H1 (cell line): ENCODE results near the gene KRT3.

Experiments
- CBX5 ChIP-seq: fragments of 300-800, 300-1000 bp; sonication (generic); IDR thresholded peaks from 2 replicates; pipeline ENCODE4 v1.7.1; 2016; ENCODE audit warnings: antibody characterized with exemption, low read length, low read depth
- EGR1 ChIP-seq: IDR thresholded peaks from 2 replicates; pipeline ENCODE4 v1.6.1; 2011; ENCODE audit warnings: low read depth, low read length, borderline replicate concordance
- EP300 ChIP-seq, 2 experiments: IDR thresholded peaks; 1 replicate in 1 of 2; 2 replicates in 1 of 2; pipeline ENCODE4 v1.6.1; 2011 to 2012; ENCODE audit warnings: low read depth in 2 of 2, low read length in 2 of 2, mild to moderate bottlenecking in 2 of 2, borderline replicate concordance in 1 of 2, inconsistent platforms in 1 of 2, moderate library complexity in 1 of 2
- EZH2 ChIP-seq: fragments of 200-600 bp; sonication (generic); IDR thresholded peaks from 2 replicates; pipeline ENCODE4 v1.7.1; 2012; ENCODE audit warnings: low read depth, mild to moderate bottlenecking, moderate library complexity, low read length, inconsistent platforms; ENCODE audit not compliant: severe bottlenecking
- JUN ChIP-seq: IDR thresholded peaks from 2 replicates; pipeline ENCODE4 v1.6.1; 2011; ENCODE audit warnings: low read depth, mild to moderate bottlenecking, improper control_type of control experiment, low read length
- POLR2AphosphoS5 ChIP-seq: IDR thresholded peaks from 2 replicates; pipeline ENCODE4 v1.6.1; 2011; ENCODE audit warnings: low read depth, low read length
- RNF2 ChIP-seq: fragments of 200-900, 300-1000 bp; sonication (generic); IDR thresholded peaks from 2 replicates; pipeline ENCODE4 v1.7.1; 2016; ENCODE audit warnings: borderline replicate concordance, low read depth, mild to moderate bottlenecking, antibody characterized with exemption, low read length; ENCODE audit not compliant: poor library complexity, severe bottlenecking; ENCODE audit errors: missing control alignments
- SIN3A ChIP-seq, 2 experiments: IDR thresholded peaks in 1 of 2; conservative IDR thresholded peaks in 1 of 2; 2 replicates each; pipeline ENCODE4 v1.6.1; 2011 to 2012; ENCODE audit warnings: low read length in 2 of 2, improper control_type of control experiment in 1 of 2, low read depth in 1 of 2, mild to moderate bottlenecking in 1 of 2
- SIX5 ChIP-seq: IDR thresholded peaks from 2 replicates; pipeline ENCODE4 v1.6.1; 2011; ENCODE audit warnings: mild to moderate bottlenecking, low read depth, low read length
- TAF1 ChIP-seq: IDR thresholded peaks from 2 replicates; pipeline ENCODE4 v1.6.1; 2011; ENCODE audit warnings: mild to moderate bottlenecking, low read depth, low read length
- TBP ChIP-seq: IDR thresholded peaks from 2 replicates; pipeline ENCODE4 v1.6.1; 2011; ENCODE audit warnings: low read depth, low read length, improper control_type of control experiment
- TF ChIP-seq, protein P1 (sequence below), 3 experiments: IDR thresholded peaks; 1 replicate in 2 of 3; 2 replicates in 1 of 3; pipeline versions ENCODE4 v1.5.1 to v1.6.1; 2011; ENCODE audit warnings: low read length in 3 of 3, mild to moderate bottlenecking in 3 of 3, inconsistent platforms in 2 of 3, low read depth in 1 of 3, moderate library complexity in 1 of 3; ENCODE audit not compliant: insufficient read depth in 1 of 3; ENCODE audit errors: control extremely low read depth in 1 of 3
- TF ChIP-seq, protein P2 (sequence below): IDR thresholded peaks from 2 replicates; pipeline ENCODE4 v1.6.1; 2012; ENCODE audit warnings: inconsistent platforms
- TF ChIP-seq, protein P3 (sequence below): IDR thresholded peaks from 2 replicates; pipeline ENCODE4 v1.6.1; 2011; ENCODE audit warnings: low read length, improper control_type of control experiment

DNA sequence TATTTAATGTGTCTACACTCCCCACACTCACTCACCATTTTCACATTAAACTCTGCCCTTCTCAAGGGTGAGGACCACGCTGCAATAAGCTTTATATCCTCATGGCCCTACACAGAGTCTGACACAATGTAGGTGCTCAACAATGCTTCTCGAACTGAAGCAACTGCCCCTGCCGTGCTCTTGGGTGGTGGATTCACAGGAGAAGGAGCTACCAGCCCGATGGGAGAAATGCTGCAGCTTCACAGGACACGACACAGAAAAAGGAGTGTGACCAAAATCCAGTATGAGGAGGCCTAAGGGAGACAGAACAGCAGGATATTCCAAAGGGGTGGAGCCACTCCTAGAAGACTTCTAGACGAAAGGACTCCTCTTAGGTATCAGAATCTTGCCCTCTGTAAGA lies 6.5 kb upstream of the KRT3 start:
- TF ChIP-seq EZH2 (no peak), POLR2AphosphoS5 (no peak), EP300 (IDR thresholded peaks at IDR 0.05; ENCODE audit: borderline replicate concordance in 1 of 2, low read depth in 2 of 2, low read length in 2 of 2) (no peak), SIN3A (conservative IDR thresholded peaks at IDR 0.05 in 1 of 2, IDR thresholded peaks at IDR 0.05 in 1 of 2; ENCODE audit: low read depth in 1 of 2, low read length in 2 of 2) (no peak), TBP (no peak), TAF1 (no peak), SIX5 (no peak), RNF2 (no peak), JUN (no peak), CBX5 (no peak), EGR1 (no peak)
- TF ChIP-seq, protein P1, sequence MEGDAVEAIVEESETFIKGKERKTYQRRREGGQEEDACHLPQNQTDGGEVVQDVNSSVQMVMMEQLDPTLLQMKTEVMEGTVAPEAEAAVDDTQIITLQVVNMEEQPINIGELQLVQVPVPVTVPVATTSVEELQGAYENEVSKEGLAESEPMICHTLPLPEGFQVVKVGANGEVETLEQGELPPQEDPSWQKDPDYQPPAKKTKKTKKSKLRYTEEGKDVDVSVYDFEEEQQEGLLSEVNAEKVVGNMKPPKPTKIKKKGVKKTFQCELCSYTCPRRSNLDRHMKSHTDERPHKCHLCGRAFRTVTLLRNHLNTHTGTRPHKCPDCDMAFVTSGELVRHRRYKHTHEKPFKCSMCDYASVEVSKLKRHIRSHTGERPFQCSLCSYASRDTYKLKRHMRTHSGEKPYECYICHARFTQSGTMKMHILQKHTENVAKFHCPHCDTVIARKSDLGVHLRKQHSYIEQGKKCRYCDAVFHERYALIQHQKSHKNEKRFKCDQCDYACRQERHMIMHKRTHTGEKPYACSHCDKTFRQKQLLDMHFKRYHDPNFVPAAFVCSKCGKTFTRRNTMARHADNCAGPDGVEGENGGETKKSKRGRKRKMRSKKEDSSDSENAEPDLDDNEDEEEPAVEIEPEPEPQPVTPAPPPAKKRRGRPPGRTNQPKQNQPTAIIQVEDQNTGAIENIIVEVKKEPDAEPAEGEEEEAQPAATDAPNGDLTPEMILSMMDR (IDR thresholded peaks at IDR 0.05; ENCODE audit: control extremely low read depth in 1 of 3, insufficient read depth in 1 of 3, low read depth in 1 of 3, low read length in 3 of 3) = no peak
- TF ChIP-seq, protein P2, sequence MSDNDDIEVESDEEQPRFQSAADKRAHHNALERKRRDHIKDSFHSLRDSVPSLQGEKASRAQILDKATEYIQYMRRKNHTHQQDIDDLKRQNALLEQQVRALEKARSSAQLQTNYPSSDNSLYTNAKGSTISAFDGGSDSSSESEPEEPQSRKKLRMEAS = no peak
- TF ChIP-seq, protein P3, sequence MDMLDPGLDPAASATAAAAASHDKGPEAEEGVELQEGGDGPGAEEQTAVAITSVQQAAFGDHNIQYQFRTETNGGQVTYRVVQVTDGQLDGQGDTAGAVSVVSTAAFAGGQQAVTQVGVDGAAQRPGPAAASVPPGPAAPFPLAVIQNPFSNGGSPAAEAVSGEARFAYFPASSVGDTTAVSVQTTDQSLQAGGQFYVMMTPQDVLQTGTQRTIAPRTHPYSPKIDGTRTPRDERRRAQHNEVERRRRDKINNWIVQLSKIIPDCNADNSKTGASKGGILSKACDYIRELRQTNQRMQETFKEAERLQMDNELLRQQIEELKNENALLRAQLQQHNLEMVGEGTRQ = no peak
